Measurements from ENCODE around the gene ZNF790. TPM values are rescaled to one million over a fixed set of nuclear protein-coding genes. Genes with fewer than 3 reads are reported as not detected.

ZNF790 gene
- total and polyA plus RNA-seq, 2 of the 13 experiments (the other 11 are each of a cell fraction or from before 2014, with no cell fraction given) = 1.3 to 5.3 TPM

DNA sequence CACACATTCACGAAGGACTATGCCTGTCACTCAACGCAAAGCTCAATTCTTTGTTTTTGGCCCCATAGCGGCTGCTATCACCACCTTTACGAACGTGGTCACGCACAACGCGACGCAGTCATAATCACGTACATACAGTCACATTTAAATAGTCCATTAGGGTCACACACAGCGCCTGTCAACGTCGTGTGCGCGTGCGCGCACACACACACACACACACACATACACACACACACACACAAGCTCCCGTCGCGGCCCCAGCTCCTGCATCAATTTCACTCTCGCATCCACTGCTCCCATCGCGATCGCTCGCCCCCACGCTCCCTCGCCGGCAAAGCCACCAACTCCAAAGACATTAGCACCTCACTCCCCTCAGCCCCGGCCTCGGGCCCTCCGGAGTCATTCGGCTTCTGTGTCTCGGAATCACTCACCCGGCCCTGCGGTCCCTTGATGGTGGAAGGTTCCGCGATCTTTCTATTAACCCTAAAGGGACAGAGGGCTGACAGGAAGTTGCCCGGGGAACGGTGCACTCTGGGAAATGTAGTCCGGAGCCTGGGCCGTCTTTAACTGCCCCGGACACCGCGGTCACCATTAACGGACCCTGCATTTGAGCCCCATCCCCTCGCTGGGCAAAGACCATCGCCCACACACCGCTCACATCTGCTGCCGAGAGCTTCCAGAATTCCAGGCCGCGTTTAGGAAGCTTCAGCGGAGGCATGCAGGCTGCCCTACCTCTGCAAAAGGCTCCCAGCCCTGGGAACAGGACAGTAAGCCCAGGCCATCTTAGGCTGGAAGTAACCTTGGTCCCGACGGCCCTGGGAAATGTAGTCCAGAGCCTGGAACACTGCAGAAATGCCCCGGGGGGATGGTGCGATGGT is at the start of gene ZNF790 (continued):
- TF ChIP-seq, protein P1, sequence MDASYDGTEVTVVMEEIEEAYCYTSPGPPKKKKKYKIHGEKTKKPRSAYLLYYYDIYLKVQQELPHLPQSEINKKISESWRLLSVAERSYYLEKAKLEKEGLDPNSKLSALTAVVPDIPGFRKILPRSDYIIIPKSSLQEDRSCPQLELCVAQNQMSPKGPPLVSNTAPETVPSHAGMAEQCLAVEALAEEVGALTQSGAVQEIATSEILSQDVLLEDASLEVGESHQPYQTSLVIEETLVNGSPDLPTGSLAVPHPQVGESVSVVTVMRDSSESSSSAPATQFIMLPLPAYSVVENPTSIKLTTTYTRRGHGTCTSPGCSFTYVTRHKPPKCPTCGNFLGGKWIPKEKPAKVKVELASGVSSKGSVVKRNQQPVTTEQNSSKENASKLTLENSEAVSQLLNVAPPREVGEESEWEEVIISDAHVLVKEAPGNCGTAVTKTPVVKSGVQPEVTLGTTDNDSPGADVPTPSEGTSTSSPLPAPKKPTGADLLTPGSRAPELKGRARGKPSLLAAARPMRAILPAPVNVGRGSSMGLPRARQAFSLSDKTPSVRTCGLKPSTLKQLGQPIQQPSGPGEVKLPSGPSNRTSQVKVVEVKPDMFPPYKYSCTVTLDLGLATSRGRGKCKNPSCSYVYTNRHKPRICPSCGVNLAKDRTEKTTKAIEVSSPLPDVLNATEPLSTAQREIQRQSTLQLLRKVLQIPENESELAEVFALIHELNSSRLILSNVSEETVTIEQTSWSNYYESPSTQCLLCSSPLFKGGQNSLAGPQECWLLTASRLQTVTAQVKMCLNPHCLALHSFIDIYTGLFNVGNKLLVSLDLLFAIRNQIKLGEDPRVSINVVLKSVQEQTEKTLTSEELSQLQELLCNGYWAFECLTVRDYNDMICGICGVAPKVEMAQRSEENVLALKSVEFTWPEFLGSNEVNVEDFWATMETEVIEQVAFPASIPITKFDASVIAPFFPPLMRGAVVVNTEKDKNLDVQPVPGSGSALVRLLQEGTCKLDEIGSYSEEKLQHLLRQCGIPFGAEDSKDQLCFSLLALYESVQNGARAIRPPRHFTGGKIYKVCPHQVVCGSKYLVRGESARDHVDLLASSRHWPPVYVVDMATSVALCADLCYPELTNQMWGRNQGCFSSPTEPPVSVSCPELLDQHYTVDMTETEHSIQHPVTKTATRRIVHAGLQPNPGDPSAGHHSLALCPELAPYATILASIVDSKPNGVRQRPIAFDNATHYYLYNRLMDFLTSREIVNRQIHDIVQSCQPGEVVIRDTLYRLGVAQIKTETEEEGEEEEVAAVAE (CRISPR knock-in tag; IDR thresholded peaks at IDR 0.05; ENCODE audit: borderline replicate concordance) = no peak; the same call in 1 of the 2 replicates
- TF ChIP-seq ZNF878 (CRISPR knock-in tag; IDR thresholded peaks at IDR 0.05) (no peak), ZNF546 (CRISPR knock-in tag; conservative IDR thresholded peaks at IDR 0.05) (no peak; the same call in 1 of the 2 replicates), MAFG (CRISPR knock-in tag; IDR thresholded peaks at IDR 0.05) (no peak), ZNF816 (CRISPR knock-in tag; IDR thresholded peaks at IDR 0.05; ENCODE audit: borderline replicate concordance) (peak; percentile 38; the same call in 1 of the 2 replicates), ZNF329 (CRISPR knock-in tag; IDR thresholded peaks at IDR 0.05; ENCODE audit: low read depth) (0 out of 2 replicates have a peak, but pooled peaks have one; percentile 15), MAF1 (CRISPR knock-in tag; IDR thresholded peaks at IDR 0.05; ENCODE audit: borderline replicate concordance) (peak; percentile 71; the same call in 1 of the 2 replicates), DR1 (CRISPR knock-in tag; IDR thresholded peaks at IDR 0.05) (peak; percentile 64; the same call in 1 of the 2 replicates), ZNF3 (CRISPR knock-in tag; IDR thresholded peaks at IDR 0.05) (no peak), CREB1 (IDR thresholded peaks at IDR 0.05) (peak; percentile 77), CREB1 (CRISPR knock-in tag; IDR thresholded peaks at IDR 0.05) (peak; percentile 87), PITX1 (CRISPR knock-in tag; IDR thresholded peaks at IDR 0.05) (no peak; the same call in 1 of the 2 replicates), TMF1 (CRISPR knock-in tag; IDR thresholded peaks at IDR 0.05; ENCODE audit: low read depth) (no peak; the same call in 1 of the 2 replicates), SALL1 (CRISPR knock-in tag; IDR thresholded peaks at IDR 0.05) (peak; percentile 54), KLF12 (CRISPR knock-in tag; IDR thresholded peaks at IDR 0.05; ENCODE audit: borderline replicate concordance) (peak; percentile 76; the same call in 1 of the 2 replicates), ETV5 (CRISPR knock-in tag; IDR thresholded peaks at IDR 0.05; ENCODE audit: borderline replicate concordance) (peak; percentile 36; the same call in 1 of the 2 replicates), ZNF446 (CRISPR knock-in tag; IDR thresholded peaks at IDR 0.05) (peak; percentile 16; the same call in 1 of the 2 replicates), ZBTB20 (CRISPR knock-in tag; IDR thresholded peaks at IDR 0.05; ENCODE audit: borderline replicate concordance, low read depth) (peak; percentile 60; the same call in 1 of the 2 replicates)
- TF ChIP-seq, protein P2, sequence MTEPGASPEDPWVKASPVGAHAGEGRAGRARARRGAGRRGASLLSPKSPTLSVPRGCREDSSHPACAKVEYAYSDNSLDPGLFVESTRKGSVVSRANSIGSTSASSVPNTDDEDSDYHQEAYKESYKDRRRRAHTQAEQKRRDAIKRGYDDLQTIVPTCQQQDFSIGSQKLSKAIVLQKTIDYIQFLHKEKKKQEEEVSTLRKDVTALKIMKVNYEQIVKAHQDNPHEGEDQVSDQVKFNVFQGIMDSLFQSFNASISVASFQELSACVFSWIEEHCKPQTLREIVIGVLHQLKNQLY (CRISPR knock-in tag; IDR thresholded peaks at IDR 0.05) = no peak
- TF ChIP-seq, protein P3, sequence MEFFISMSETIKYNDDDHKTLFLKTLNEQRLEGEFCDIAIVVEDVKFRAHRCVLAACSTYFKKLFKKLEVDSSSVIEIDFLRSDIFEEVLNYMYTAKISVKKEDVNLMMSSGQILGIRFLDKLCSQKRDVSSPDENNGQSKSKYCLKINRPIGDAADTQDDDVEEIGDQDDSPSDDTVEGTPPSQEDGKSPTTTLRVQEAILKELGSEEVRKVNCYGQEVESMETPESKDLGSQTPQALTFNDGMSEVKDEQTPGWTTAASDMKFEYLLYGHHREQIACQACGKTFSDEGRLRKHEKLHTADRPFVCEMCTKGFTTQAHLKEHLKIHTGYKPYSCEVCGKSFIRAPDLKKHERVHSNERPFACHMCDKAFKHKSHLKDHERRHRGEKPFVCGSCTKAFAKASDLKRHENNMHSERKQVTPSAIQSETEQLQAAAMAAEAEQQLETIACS (CRISPR knock-in tag; IDR thresholded peaks at IDR 0.05) = no peak
- TF ChIP-seq, protein P4, sequence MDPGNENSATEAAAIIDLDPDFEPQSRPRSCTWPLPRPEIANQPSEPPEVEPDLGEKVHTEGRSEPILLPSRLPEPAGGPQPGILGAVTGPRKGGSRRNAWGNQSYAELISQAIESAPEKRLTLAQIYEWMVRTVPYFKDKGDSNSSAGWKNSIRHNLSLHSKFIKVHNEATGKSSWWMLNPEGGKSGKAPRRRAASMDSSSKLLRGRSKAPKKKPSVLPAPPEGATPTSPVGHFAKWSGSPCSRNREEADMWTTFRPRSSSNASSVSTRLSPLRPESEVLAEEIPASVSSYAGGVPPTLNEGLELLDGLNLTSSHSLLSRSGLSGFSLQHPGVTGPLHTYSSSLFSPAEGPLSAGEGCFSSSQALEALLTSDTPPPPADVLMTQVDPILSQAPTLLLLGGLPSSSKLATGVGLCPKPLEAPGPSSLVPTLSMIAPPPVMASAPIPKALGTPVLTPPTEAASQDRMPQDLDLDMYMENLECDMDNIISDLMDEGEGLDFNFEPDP (CRISPR knock-in tag; conservative IDR thresholded peaks at IDR 0.05) = 0 out of 2 replicates have a peak, but pooled peaks have one; percentile 39
